Stimulated activated CD8-positive, alpha-beta memory T cell treated with anti-CD3 and anti-CD28 coated beads, Interleukin-12 subunit alpha, Interleukin-12 subunit beta, amount 100 ng/mL, for 1 hour (primary cell): ENCODE measurements around the gene COL8A1.
"Not testable (repeated sequence)": the region's sequence is repeated elsewhere in the genome, so short reads cannot be mapped to it uniquely, and the experiment has no call there.

Experiments
- DNase-seq: peaks from one replicate; pipeline ENCODE4 v3.0.0-alpha.2; 2020; ENCODE audit warnings: low read depth

The COL8A1 gene

GRCh38 chr3:99710094-99710493 is 71.7 kb downstream of the COL8A1 start:
- DNase-seq = no peak

- no peak for DNase-seq
Observed at GRCh38 chr3:99711351-99711750, 73.0 kb downstream of the COL8A1 start.

GRCh38 chr3:99712291-99712954 is 74.0 kb downstream of the COL8A1 start:
- no peak for DNase-seq

GRCh38 chr3:99713440-99713839 is 75.0 kb downstream of the COL8A1 start:
- DNase-seq = no peak

GRCh38 chr3:99714146-99714545 is 75.8 kb downstream of the COL8A1 start:
- DNase-seq = no peak

GRCh38 chr3:99714575-99714974 is 76.2 kb downstream of the COL8A1 start:
- DNase-seq = no peak

- DNase-seq = no peak
Observed at GRCh38 chr3:99716463-99716995, 78.1 kb downstream of the COL8A1 start.

GRCh38 chr3:99720985-99721632 is 82.7 kb downstream of the COL8A1 start:
- DNase-seq = no peak

GRCh38 chr3:99721633-99722007 is 83.2 kb downstream of the COL8A1 start:
- no peak for DNase-seq

- DNase-seq = no peak
Observed at GRCh38 chr3:99724276-99724675, 85.9 kb downstream of the COL8A1 start.

GRCh38 chr3:99730870-99731269 is 92.5 kb downstream of the COL8A1 start:
- DNase-seq = no peak

GRCh38 chr3:99731499-99731898 is 93.1 kb downstream of the COL8A1 start:
- DNase-seq = no peak

- not testable (repeated sequence) for DNase-seq
Observed at GRCh38 chr3:99740371-99740770, 102.0 kb downstream of the COL8A1 start.

- DNase-seq = no peak
Observed at GRCh38 chr3:99741588-99741987, 103.2 kb downstream of the COL8A1 start.

GRCh38 chr3:99747915-99748314 is 109.5 kb downstream of the COL8A1 start:
- no peak for DNase-seq

- DNase-seq = no peak
Observed at GRCh38 chr3:99751649-99752048, 113.3 kb downstream of the COL8A1 start.

GRCh38 chr3:99753268-99753975 is 115.0 kb downstream of the COL8A1 start:
- no peak for DNase-seq

- DNase-seq = no peak
Observed at GRCh38 chr3:99755831-99756230, 117.4 kb downstream of the COL8A1 start.

- no peak for DNase-seq
Observed at GRCh38 chr3:99757966-99758365, 119.6 kb downstream of the COL8A1 start.

- DNase-seq = no peak
Observed at GRCh38 chr3:99758502-99759177, 120.2 kb downstream of the COL8A1 start.

GRCh38 chr3:99760031-99760430 is 121.6 kb downstream of the COL8A1 start:
- DNase-seq = no peak

- no peak for DNase-seq
Observed at GRCh38 chr3:99760629-99761028, 122.2 kb downstream of the COL8A1 start.
